SK-N-MC (cell line): ENCODE data around the gene F10.

Experiments used
- DNase-seq: peaks from one replicate; pipeline ENCODE4 v3.0.0-alpha.2; 2011; ENCODE audit warnings: low read depth, low spot score
- H3K27ac ChIP-seq: fragments of 200-600 bp; sonication (generic); 2 replicates; pipeline ENCODE4 v1.5.1; 2016; ENCODE audit warnings: mixed run types
- H3K36me3 ChIP-seq: fragments of 200-600 bp; sonication (generic); 2 replicates; pipeline ENCODE4 v1.6.1; 2017; ENCODE audit warnings: antibody characterized with exemption, low read length, mixed read lengths; ENCODE audit not compliant: insufficient read depth
- H3K4me3 ChIP-seq: fragments of 200-600 bp; sonication (generic); 2 replicates; pipeline ENCODE4 v1.5.1; 2016
- H3K9ac ChIP-seq: fragments of 200-600 bp; sonication (generic); 2 replicates; pipeline ENCODE4 v1.8.0; 2017; ENCODE audit warnings: mixed run types, mixed read lengths; ENCODE audit not compliant: insufficient read length
- H3K9me3 ChIP-seq: fragments of 200-600 bp; sonication (generic); 2 replicates; pipeline ENCODE4 v1.6.1; 2017; ENCODE audit warnings: low read depth, mild to moderate bottlenecking, antibody characterized with exemption, low read length, moderate library complexity, mixed read lengths
- EZH2 ChIP-seq: fragments of 200-600 bp; sonication (generic); IDR thresholded peaks from one replicate; pipeline ENCODE4 v1.6.1; 2017; ENCODE audit warnings: antibody characterized with exemption
- FOXP2 ChIP-seq: optimal IDR thresholded peaks from 2 replicates; pipeline ENCODE3; 2011; ENCODE audit warnings: mild to moderate bottlenecking, moderate library complexity; ENCODE audit not compliant: insufficient read depth; ENCODE audit errors: extremely low read length, control extremely low read depth
- POLR2AphosphoS5 ChIP-seq: IDR thresholded peaks from 2 replicates; pipeline ENCODE4 v1.6.1; 2012; ENCODE audit warnings: mild to moderate bottlenecking, low read depth, low read length, borderline replicate concordance

F10 gene

GRCh38 chr13:113183450-113184129 is 61.0 kb downstream of the F10 start:
- Histone ChIP-seq H3K9me3 (no peaks in the 10 kb centered on the region), H3K27ac (no peak overlapping the region), H3K36me3 (peaks cover 81% of the 10 kb centered on the region), H3K9ac (no peak overlapping the region), H3K4me3 (no peak overlapping the region)
- DNase-seq, result no peak
- no peak for TF ChIP-seq EZH2
- no peak for TF ChIP-seq POLR2AphosphoS5
- no peak for TF ChIP-seq FOXP2

GRCh38 chr13:113184568-113185440 is 62.2 kb downstream of the F10 start:
- TF ChIP-seq POLR2AphosphoS5 (no peak), FOXP2 (no peak), EZH2 (no peak)
- H3K27ac ChIP-seq, result no peak overlapping the region
- H3K9ac ChIP-seq, result no peak overlapping the region
- H3K9me3 ChIP-seq, result no peaks in the 10 kb centered on the region
- no peak for DNase-seq
- H3K4me3 ChIP-seq, result no peak overlapping the region
- H3K36me3 ChIP-seq, result peaks cover 81% of the 10 kb centered on the region

- TF ChIP-seq FOXP2, result no peak
- no peak for TF ChIP-seq EZH2
- TF ChIP-seq POLR2AphosphoS5, result no peak
- Histone ChIP-seq H3K9ac (no peak overlapping the region), H3K4me3 (no peak overlapping the region)
These were observed 63.7 kb downstream of the F10 start for GRCh38 chr13:113186061-113186900.

GRCh38 chr13:113187263-113187669 is 64.7 kb downstream of the F10 start:
- H3K9ac ChIP-seq, result no peak overlapping the region
- no peak overlapping the region for H3K4me3 ChIP-seq
- no peak for DNase-seq
- H3K27ac ChIP-seq, result no peak overlapping the region
- peaks cover 76% of the 10 kb centered on the region for H3K36me3 ChIP-seq
- TF ChIP-seq EZH2, result no peak
- TF ChIP-seq FOXP2, result no peak
- no peak for TF ChIP-seq POLR2AphosphoS5
- H3K9me3 ChIP-seq, result no peaks in the 10 kb centered on the region

More at GRCh38 chr13:113186061-113186900, 63.7 kb downstream of the F10 start:
- Histone ChIP-seq H3K36me3 (peaks cover 78% of the 10 kb centered on the region), H3K27ac (no peak overlapping the region), H3K9me3 (no peaks in the 10 kb centered on the region)
- no peak for DNase-seq

GRCh38 chr13:113187883-113188665 is 65.5 kb downstream of the F10 start:
- no peak for DNase-seq
- no peak overlapping the region for H3K9ac ChIP-seq

GRCh38 chr13:113190181-113190580 is 67.6 kb downstream of the F10 start:
- no peak overlapping the region for H3K9ac ChIP-seq
- no peaks in the 10 kb centered on the region for H3K9me3 ChIP-seq
- no peak for DNase-seq
- no peak overlapping the region for H3K27ac ChIP-seq
- no peak overlapping the region for H3K4me3 ChIP-seq
- no peak for TF ChIP-seq POLR2AphosphoS5
- no peak for TF ChIP-seq EZH2
- no peak for TF ChIP-seq FOXP2
- H3K36me3 ChIP-seq, result peaks cover 79% of the 10 kb centered on the region

More at GRCh38 chr13:113187883-113188665, 65.5 kb downstream of the F10 start:
- peaks cover 80% of the 10 kb centered on the region for H3K36me3 ChIP-seq
- H3K4me3 ChIP-seq, result no peak overlapping the region
- no peak overlapping the region for H3K27ac ChIP-seq
- no peak for TF ChIP-seq EZH2
- TF ChIP-seq POLR2AphosphoS5, result no peak
- no peak for TF ChIP-seq FOXP2
- H3K9me3 ChIP-seq, result no peaks in the 10 kb centered on the region

GRCh38 chr13:113192279-113192678 is 69.7 kb downstream of the F10 start:
- DNase-seq, result no peak
- H3K36me3 ChIP-seq, result peaks cover 89% of the 10 kb centered on the region
- TF ChIP-seq EZH2 (no peak), FOXP2 (no peak), POLR2AphosphoS5 (no peak)
- H3K4me3 ChIP-seq, result no peak overlapping the region
- H3K9ac ChIP-seq, result no peak overlapping the region
- H3K9me3 ChIP-seq, result no peaks in the 10 kb centered on the region
- H3K27ac ChIP-seq, result no peak overlapping the region
